Limb (tissue), 2 donors: Measurements from ENCODE around the gene CGB2.
"Not testable (repeated sequence)": the region's sequence is repeated elsewhere in the genome, so short reads cannot be mapped to it uniquely, and the experiment has no call there.

Source experiments
- DNase-seq, 2 donors: peaks; one replicate each; pipeline ENCODE4 v3.0.0-alpha.2; 2016; ENCODE audit errors: extremely low spot score in 2 of 2

CGB2 gene

GRCh38 chr19:49065905-49066512 is 34.3 kb downstream of the CGB2 start:
- DNase-seq: no peak

- no peak for DNase-seq
Observed at GRCh38 chr19:49067554-49067953, 35.9 kb downstream of the CGB2 start.

- DNase-seq: no peak
Observed at GRCh38 chr19:49069026-49069425, 37.3 kb downstream of the CGB2 start.

GRCh38 chr19:49070416-49070815 is 38.7 kb downstream of the CGB2 start:
- no peak for DNase-seq

- peak in 1 of 2 donors; percentile 63 for DNase-seq
Observed at GRCh38 chr19:49071860-49072547, 40.3 kb downstream of the CGB2 start.

GRCh38 chr19:49073514-49074378 is 42.1 kb downstream of the CGB2 start:
- DNase-seq: no peak

- DNase-seq: not testable (repeated sequence)
Observed at GRCh38 chr19:49074869-49075268, 43.2 kb downstream of the CGB2 start.

GRCh38 chr19:49080392-49080791 is 48.7 kb downstream of the CGB2 start:
- no peak for DNase-seq

- no peak for DNase-seq
Observed at GRCh38 chr19:49081273-49081672, 49.6 kb downstream of the CGB2 start.
